HG02938 (cell line): ENCODE measurements around the gene RARS1.
"Not testable (repeated sequence)": the region's sequence is repeated elsewhere in the genome, so short reads cannot be mapped to it uniquely, and the experiment has no call there.

ENCODE experiments used
- ATAC-seq: cut with Tn5 transposase; IDR thresholded peaks from one replicate; pipeline ENCODE4 v1.9.1; 2021; ENCODE audit warnings: mild to moderate bottlenecking, moderate library complexity; ENCODE audit not compliant: unreplicated experiment

RARS1 gene

GRCh38 chr5:168480601-168481000, 5.7 kb upstream of the RARS1 start:
- ATAC-seq: no peak

- peak; percentile 95 for ATAC-seq
Observed at GRCh38 chr5:168481330-168481788, 4.9 kb upstream of the RARS1 start.

DNA sequence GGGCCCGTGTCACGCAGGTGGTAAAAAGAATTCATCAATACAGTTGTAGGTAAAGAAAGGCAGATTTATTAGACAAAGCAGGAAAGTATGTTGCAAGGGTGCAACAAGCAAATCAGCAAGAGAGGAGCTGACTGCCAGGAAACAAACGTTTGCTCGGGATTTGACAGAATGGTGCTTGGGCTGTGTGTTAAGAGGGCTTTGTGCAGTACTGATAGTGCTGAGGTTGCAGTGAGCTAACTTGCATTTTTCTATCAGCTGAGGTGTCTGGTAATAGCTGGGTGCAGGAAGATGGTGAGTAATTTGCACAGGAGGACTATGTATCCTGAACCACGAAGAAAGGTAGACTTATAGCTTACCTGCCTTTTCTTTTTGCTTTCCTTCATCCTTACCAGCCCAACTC, 3.9 kb upstream of the RARS1 start:
- no peak for ATAC-seq

DNA sequence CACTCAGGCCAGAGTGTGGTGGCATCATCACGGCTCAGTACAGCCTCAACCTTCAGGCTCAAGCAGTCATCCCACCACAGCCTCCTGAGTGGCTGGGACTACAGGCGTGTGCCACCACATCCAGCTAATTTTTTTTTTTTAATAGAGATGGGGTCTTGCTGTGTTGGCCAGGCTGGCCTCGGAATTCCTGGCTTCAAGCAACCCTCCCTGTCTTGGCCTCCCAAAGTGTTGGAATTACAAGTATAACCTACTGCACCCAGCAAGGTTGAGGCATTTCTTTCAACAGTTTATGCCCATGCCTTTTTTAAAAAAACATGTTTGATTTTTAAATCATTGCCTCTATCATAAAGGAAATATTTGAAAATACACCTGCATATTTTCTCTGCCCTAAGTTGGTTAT, 2.8 kb downstream of the RARS1 start:
- no peak for ATAC-seq

DNA sequence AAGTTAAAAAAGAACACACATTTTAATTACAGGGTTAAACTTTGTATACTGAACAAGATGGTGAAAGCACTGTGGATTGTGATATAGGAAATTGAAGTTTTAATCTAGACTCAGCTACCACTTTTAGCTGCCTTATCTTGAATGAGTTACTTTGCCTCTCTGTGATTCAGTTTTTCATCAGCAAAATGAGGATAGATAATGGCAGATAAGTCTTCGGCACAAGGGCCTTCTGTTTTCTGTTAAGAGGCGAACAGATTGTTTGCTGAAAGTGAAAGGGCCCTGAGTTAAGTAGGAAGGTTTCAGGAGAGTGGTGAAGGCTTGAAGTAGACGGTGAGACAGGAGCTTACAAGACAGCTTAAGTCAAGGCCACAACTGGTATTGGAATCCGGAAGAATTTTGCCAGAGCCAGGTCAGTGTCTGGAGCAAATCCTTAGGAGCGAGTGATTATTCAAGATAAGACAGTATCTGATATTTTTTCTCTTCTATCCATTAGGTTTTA, 7.8 kb downstream of the RARS1 start:
- no peak for ATAC-seq

DNA sequence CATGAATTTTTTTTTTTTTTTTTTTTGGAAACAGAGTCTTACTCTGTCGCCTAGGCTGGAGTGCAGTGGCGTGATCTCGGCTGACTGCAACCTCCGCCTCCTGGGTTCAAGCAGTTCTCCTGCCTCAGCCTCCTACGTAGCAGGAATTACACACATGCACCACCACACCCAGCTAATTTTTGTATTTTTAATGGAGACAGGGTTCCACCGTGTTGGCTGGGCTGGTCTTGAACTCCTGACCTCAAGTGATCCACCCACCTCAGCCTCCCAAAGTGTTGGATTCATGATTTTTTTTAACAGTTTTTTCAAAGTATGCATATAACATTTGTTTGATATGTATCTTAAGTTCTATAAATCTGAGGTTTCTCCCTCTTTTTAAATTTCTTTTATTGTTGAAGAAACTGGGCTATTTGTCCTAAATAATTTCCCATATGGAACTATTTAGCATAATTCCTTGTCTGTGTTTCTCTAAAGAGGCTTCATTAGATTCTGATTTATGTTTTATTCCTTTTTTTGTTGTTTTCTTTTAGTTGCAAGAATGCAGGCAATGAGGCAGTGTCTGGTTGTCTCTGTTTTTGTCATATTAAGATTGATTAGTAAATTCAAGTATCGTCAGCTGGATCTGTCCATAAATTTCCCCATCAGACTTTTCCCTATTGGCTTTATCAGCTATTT, 16.4 kb downstream of the RARS1 start:
- ATAC-seq: no peak

DNA sequence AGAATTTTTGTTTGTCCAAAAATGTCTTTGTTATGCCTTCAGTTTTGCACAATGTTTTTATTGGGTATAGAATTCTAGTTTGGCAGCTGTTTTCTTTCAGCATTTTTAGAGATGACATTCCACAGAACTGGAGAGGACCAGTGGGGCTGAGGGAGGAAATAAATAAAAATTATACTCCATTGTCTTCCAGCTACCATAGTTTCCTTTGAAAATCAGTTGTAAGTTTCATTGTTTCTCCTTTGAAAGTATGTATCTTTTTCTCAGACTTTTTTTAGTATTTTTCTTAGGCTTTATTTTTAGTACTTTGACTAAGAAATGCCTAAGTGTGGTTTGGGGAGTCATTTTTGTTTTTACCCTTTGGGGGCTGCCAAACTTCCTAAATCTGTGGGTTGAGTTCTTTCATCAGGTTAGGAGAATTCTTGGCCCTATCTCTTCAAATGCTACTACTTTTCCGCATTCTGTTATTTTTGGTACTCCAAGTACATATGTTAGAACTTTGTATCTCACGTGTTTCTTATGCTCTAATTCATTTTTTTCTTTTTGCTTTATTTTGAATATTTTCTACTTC, 27.7 kb downstream of the RARS1 start:
- ATAC-seq: no peak

GRCh38 chr5:168525856-168526255, 39.6 kb downstream of the RARS1 start:
- ATAC-seq: no peak

DNA sequence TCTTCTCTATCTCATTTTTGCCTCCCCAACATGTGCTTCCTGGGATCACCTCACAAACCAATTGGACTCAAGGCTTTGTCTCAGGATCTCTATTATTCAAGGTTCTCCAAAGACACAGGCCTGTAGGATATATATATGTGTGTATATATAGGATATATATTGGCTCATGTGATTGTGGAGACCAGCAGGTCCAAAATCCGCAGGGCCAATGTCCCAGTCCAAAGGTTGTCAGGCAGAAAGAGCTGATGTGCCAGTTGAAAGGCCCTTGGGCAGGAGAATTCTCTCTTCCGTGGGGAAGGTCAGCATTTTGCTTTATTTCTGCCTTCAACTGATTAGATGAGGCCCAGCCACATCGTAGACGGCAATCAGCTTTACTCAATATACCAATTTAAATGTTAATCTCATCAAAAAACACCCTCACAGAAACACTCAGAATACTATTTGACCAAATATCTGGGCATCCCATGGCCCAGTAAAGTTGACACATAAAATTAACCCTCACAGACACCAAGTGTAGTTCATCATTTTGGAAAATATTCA, 41.6 kb downstream of the RARS1 start:
- no peak for ATAC-seq

DNA sequence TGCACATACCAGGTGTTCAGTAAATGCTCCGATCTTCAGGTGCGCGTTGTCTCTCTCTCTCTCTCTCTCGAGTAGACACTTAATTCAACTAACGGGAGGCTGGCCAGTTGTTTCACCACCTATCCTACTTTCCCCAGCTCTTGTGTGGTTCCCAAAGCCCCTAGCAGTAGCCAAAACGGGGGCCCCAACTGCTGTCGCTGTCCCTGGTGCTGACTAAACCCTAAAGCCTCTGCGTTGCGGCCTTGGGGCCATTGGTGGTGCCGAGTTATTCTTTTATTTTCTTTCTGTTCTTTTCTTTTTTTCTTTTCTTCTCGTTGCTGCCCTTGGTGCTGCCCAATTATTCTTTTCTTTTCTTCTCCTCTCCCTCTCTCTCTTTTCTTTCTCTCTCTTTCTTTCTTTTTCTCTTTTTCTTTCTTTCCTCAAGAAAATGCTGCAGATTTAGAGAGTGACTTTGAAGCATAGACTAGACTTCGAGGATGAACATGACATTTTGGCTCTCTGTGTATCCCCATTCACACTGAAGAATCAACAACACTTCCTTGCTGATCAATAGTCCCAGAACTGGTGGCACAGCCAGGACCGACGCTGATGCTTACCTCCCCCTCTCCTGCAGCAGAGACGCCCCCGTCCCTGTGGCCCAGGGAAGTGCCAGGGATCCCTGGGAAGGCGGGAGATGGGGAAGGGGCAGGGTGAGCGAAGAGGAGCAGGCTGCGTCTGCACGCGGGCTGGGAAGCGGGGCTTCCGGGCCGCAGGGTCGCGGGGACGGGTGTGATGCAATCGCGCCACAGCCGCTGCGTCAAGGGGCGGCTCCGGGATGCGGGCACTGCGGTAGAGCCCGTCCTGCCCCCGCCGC, 42.5 kb downstream of the RARS1 start, which contains the start of gene FBLL1:
Gene FBLL1, plus strand, starts transcription at position 785 of the 853 bp plus-strand sequence. CDS start 200 bp downstream, outside the sequence.
- ATAC-seq: no peak

- ATAC-seq: no peak
Observed at GRCh38 chr5:168529374-168530234, 43.3 kb downstream of the RARS1 start.

- ATAC-seq: no peak
Observed at GRCh38 chr5:168530621-168531150, 44.4 kb downstream of the RARS1 start.

- no peak for ATAC-seq
Observed at GRCh38 chr5:168531191-168531590, 44.9 kb downstream of the RARS1 start.

GRCh38 chr5:168531987-168532864, 46.0 kb downstream of the RARS1 start:
- no peak for ATAC-seq

DNA sequence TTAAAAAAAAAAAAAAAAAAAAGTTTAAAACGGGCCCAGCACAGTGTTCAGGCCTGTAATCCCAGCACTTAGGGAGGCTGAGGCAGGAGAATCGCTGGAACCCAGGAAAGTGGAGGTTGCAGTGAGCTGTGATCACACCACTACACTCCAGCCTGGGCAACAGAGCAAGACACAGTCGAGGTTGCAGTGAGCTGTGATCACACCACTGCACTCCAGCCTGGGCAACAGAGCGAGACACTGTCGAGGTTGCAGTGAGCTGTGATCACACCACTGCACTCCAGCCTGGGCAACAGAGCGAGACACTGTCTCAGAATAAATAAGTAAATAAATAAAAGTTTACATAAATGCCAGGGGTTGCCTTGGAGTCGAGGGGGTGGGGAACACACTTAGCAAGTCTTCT, 48.1 kb downstream of the RARS1 start:
- ATAC-seq: not testable (repeated sequence)

GRCh38 chr5:168537176-168537575, 50.9 kb downstream of the RARS1 start:
- no peak for ATAC-seq

DNA sequence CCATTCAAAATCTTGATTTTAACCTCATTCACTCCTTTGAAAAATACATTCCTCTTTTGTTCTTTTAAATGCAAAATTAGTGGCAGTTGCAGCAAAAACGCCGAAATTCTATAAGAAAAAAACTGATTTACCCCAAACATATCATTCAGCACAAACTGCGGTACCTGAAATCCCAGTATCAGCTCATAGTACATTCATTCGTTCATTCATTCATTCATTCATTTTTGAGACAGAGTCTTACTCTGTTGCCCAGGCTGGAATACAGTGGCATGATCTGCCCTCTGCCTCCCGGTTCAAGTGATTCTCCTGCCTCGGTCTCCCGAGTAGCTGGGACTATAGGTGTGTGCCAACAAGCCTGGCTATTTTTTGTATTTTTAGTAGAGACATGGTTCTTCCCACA, 63.3 kb downstream of the RARS1 start:
- ATAC-seq: no peak

GRCh38 chr5:168550656-168551055, 64.4 kb downstream of the RARS1 start:
- ATAC-seq: no peak

DNA sequence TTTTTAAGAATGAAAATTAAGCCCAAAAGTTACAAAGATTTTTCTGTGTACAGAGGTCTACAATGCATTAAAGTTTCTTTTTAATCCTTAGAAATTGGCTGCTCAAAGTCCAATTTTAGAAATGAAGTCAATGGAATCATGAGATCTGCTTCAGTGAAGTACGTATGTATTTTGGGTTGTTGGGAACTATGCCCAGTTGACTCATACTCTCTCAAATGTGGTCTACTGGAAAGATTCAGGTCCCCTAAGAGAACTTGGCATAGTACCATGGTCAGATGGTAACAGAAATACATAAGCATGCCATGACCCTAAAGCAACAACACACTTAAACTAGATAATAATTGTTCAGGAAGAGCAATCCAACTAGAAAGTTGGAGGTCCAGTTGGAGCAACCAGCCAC, 65.9 kb downstream of the RARS1 start:
- no peak for ATAC-seq
